Measurements from ENCODE around the gene HNRNPD. TPM values are rescaled to one million over a fixed set of nuclear protein-coding genes. Genes with fewer than 3 reads are reported as not detected.
"Not testable (repeated sequence)": the region's sequence is repeated elsewhere in the genome, so short reads cannot be mapped to it uniquely, and the experiment has no call there.

The HNRNPD gene
- total RNA-seq, 1 donor from 2014 or later, result 343 TPM

DNA sequence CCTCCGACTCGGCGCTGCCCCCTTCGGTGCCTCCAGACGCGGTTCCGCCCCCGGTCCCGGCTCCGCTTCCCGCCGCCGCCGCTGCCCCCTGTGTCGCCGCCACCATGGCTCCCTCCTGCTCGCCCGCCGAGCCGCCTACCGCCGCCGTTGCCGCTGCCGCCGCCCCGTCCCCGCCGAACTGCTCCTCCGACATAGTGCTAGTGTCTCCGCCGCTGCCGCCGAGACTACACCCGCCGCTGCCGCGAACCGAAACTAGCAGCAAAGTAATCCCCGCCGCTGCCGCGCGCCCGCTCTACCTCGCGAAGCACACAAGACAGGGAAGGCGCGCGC is 340 bp downstream of the HNRNPD start:
- intact Hi-C loops (cut with micrococcal nuclease), result loop anchor here (5.0 to 10.0 kb wide), 4 partner anchors 739 to 961 kb away; partner anchors contain the start of genes HPSE and PLAC8

DNA sequence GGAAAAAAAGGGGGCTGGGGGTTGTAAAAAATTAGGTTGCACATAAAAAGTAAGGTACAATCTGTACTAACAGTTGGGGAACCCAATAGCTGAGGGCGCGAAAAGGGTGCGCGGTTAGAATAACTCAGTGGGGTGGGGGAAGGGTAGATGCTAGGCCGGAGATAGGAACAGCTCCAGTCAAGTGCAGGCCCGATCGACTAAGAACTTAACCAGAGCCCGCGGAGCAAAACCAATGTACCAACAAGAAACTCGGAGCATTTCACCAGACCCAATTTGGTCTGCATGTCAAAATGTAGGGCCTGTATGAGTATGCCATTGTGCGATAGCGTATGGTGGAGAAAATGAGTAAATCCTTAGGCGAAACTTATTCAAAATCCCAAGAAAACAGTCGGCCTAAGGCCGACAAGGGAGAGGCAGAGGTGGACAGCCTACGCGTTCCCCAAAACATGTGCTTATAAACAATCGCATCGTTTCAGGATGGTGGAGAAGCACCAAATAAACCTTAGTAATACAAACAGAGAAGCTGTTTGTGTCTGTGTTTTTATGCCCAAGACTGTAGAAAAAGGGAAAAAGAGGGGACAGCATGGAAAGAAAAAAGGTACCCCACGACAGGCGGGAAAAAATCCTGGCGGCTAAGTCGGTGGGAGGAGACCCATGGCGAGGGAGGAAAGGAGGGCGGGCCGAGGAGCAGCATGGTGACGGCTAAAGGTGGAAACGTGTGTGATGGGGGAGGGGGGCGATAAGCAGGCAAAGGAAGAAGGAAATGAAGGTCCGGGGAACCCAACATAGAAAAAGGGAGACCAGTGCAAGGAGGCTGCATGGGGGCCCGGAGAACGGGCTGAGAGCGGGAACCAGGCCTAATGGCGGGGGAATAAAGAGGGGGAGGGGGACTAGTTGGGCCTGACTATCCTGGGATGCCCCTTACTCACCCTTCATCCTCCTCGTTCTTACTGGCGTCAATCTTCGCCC is 990 bp downstream of the HNRNPD start:
- intact Hi-C loops (cut with micrococcal nuclease), result loop anchor here (1.0 to 10.0 kb wide), 5 partner anchors 20 to 962 kb away; partner anchors contain the start of genes HPSE and PLAC8

DNA sequence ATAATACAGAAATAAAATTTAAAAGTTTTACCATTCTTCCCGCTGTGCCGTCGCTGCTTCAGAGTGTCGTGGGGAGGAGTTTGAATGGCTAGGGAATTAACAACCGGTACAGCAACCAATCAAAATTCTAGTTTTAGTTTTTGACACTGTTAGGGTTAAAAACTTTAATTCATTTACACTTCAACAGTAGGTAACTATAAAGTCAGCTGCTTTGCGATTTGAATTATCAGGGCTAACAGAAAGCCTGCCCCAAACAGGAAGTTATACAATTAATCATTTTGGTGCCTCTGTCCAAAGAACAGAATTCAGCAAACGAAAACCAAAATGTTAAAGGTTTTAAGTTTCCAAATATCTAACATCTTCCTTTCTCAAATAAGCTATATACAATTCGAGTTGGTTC is 2.3 kb downstream of the HNRNPD start:
- intact Hi-C loops (cut with micrococcal nuclease), result loop anchor here (1.0 to 10.0 kb wide), 5 partner anchors 11 to 963 kb away; partner anchors contain the start of genes HPSE and PLAC8

DNA sequence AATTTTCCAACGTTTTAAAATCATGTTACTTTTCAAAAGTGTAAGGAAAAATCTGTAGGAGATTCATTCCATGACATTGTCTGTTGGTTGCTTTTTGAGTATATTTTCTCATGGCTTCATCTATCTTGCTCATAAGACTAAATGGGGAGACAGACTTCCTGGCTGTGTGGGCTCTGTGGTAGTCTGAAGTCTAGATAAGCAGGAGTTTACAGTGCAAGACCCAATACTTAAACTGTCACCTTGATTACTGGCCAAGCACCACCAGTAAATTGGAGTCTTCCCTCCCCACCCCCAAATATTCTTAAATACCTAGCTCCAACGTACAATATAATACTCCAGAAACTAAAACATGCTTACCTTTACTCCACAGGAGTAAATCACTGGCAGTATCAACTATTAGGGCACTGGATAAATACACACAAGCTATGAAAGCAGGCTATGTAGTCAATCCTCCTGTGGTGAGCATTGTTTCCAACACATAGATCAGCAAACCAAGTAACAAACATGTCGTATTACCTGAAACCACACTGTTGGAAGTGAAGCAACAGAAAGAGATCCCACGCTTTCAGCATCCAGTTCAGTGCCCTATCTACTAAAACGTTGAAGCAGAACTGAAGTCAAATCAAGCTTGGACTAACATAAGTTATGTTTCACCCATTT is 6.2 kb downstream of the HNRNPD start:
- intact Hi-C loops (cut with micrococcal nuclease), result no loop called here

DNA sequence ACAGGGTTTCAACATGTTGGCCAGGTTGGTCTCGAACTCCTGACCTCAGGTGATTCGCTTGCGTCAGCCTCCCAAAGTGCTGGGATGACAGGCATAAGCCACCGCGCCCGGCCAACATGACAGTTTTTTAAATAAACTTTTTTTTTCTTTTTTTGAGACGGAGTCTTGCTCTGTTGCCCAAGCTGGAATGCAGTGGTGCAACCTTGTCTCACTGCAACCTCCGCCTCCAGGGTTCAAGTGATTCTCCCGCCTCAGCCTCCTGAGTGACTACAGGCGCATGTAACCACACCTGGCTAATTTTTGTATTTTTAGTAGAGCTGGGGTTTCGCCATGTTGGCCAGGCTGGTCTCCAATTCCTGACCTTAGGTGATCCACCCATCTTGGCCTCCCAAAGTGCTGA is 7.4 kb downstream of the HNRNPD start:
- intact Hi-C loops (cut with micrococcal nuclease), result not testable (repeated sequence)

DNA sequence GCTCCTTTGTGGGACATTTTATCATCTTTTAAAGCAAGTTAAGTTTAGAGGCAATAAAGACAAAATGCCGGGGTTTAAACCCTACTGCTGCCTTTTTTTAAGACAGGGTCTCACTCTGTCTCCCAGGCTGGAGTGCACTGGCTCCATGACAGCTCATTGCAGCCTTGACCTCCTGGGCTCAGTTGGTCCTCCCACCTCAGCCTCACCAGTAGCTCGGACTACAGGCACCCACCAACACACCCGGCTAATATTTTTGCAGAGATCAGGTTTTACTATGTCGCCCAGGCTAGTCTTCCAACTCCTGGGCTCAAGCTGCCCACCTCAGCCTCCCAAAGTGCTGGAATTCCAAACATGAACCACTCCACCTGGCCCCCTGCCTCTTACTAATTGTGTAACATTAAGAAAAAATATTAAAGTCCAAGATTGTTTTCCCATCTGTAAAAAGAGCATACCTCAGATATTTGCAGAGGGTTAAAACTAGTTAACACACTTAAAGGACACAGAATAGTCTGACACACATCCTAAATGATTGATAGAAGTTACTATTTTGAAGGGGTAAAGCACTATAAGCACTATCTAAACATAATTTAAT is 9.8 kb downstream of the HNRNPD start:
- intact Hi-C loops (cut with micrococcal nuclease), result loop anchor here (5.0 kb wide), 1 partner anchor 162 kb away; no protein-coding TSS in a partner anchor

DNA sequence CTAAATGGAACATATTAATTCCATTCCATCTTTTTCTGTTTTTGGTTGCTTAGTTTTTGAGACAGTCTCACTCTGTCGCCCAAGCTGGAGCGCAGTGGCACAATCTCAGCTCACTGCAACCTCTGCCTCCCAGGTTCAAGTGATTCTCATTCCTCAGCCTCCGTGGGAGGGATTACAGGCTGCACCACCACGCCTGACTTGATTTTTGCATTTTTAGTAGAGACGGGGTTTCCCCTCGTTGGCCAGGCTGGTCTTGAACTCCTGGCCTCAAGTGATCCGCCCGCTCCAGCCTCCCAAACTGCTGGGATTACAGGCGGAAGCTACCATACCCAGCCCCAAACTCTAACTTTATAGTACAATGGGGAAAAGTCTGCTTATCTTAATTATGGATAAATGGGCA is 11.2 kb downstream of the HNRNPD start:
- intact Hi-C loops (cut with micrococcal nuclease), result loop anchor here (5.0 kb wide), 1 partner anchor 160 kb away; no protein-coding TSS in a partner anchor

DNA sequence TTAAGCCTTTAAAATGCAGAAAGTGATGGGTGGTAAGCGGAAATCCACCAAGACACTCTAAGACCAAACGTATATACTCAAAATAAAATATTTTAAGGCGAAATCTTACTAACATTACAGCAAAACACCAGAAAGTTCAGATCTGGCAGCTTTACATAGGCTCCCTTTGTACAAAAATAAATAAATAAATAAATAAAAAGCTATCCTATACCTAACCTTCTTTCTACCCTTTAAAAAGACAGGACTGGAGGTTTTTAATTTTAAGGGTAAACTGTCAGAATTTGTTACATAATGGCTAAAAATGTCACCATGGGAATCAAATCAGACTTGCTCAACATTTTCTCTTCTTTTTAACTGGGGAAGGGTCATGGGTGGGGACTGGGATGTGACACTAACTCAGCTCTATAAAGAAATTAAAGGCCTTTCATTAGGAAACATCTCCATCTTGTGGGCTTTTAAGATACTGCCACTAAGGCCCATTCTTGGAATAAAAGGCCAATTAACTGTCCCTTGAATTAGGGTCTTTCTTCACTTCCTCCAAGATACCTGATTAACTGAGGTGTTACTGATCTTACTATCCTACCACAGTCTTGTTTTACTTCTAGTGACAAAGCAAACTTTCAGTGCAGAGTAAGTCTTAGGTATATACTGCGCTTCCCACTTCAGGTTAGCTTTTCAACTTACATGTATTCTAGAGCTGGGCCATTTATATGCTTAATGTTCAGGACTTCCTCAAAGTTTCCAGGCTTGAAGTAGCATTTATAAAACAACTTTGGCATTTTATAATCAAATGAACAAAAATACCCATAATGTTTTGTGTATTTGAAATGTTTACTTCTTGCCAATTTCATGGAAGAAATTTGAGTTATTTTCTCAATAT is 13.3 kb downstream of the HNRNPD start:
- intact Hi-C loops (cut with micrococcal nuclease), result loop anchor here (1.0 to 5.0 kb wide), 6 partner anchors 11 to 954 kb away; no protein-coding TSS in a partner anchor

DNA sequence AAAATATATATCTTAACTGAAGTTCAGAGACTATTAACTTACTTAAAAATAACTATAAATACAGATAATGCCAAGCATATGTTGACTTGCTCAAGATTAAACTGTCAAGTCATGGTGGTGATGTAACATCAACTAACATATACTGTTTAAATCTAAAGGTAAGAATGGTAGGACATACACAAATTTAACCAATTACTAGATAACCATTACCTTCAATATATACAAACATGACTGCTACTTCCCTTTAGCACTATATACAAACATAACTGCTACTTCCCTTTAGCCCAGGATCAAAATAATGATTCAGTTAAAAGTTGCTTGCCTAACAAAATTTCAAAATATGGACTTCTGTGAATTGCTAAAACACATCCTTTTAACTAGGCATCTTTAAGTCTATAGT is 14.9 kb downstream of the HNRNPD start:
- intact Hi-C loops (cut with micrococcal nuclease), result no loop called here

DNA sequence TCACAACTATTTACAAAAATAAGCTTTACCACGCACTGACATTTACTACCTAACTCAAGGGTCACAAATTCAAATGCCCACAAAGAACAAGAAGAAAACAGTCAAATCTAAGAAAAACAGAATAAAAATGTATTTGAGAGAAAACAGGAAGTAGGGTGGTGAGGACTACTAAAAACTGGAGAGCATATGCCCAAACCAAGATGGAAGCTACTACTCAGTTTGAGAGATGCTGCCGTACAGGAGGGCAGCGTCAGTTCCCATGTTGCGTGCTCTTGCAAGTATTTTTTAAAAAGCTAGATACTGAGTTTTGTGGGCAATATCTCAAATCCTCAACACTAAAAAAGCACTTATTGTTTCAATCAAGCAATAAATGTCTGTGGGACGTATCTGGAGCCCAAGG is 16.2 kb downstream of the HNRNPD start:
- intact Hi-C loops (cut with micrococcal nuclease), result no loop called here

DNA sequence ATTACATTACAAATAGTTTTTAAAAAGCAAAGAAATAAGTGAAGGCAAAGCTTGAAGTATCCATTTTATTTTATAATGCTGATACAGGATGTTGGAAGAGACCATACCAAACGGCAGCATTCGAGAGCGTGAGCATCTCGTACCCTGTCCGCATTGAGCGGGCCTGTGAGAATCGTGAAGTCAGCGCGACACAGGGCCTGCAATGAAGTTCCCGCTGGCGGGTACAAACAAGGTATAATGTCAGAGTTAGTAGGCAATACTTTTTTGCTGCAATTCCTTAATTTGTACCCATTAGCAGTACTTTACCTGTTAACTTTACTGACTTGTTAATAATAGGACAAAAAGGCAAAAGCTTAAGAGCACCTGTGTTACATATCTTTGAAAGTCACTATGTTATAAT is 19.0 kb downstream of the HNRNPD start:
- intact Hi-C loops (cut with micrococcal nuclease), result no loop called here

DNA sequence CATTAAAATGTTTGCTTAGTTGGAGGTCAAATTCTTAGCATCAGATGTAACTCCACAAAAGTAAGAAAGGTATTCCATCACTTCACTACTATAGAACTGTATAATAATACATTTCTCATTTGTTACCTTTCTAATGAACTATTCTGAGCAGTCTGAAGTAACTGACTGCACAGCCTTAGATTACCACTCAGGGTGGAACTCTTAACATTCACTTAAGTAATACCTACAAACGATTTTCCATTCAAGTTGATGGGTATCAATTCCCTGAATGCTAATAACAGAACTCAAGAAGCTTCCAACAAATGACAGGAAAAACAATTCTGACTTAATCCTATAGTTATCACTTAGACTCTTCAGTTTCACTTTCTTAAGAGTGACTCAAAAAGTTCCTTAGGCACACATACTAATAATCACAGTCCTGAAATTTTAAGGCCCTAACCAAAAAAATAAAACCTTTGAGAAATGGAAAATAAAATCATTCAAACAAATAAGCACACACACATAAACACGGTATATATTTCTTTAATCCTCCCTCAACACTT is 20.9 kb downstream of the HNRNPD start:
- intact Hi-C loops (cut with micrococcal nuclease), result loop anchor here (1.0 kb wide), 1 partner anchor 19 kb away; no protein-coding TSS in a partner anchor

DNA sequence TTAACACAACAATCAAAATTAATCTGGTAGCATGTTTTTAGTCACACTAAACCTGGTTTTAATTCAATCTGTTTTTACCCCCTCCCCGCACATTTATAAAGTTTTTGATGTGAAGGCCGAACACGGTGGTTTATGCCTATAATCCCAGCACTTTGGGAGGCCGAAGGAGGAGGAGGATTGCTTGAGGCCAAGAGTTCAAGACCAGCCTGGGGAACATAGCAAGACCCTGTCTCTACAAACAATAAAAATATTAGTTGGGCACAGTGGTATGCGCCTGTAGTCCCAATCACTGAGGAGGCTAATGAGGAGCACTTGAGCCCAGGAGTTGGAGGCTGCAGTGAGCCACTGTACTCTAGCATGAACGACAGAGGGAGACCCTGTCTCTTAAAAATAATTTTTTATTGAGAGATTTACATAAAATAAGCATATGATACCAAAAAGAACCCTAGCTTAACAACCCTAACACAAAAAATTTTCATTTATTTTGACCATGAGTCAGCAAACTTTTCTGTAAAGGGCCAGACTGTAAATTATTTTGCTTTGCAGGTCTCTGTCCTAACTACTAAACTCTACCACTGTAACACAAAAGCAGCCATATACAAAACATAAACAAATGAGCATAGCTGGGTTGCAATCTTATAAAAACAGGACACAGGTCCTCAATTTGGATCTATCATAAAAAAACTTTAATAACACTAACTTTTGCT is 21.5 kb downstream of the HNRNPD start:
- intact Hi-C loops (cut with micrococcal nuclease), result no loop called here

DNA sequence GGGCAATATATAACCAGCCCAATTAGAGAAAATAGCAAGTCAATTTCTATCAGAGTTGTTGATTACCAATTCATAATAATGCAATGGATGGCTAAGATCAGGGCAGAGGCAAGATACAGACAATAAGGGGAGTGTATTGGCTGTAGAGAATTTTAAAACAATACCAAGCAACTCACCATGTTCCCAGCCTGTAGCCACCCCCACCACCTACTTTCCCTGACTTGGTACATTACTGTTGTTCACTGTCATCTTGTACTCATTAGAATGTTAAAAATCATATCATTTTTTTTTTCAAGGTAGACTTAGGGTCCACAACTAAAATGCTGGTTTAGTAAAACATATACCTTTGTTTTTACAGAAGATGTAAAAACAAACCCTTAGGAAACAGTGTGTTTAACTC is 27.7 kb downstream of the HNRNPD start:
- intact Hi-C loops (cut with micrococcal nuclease), result no loop called here

DNA sequence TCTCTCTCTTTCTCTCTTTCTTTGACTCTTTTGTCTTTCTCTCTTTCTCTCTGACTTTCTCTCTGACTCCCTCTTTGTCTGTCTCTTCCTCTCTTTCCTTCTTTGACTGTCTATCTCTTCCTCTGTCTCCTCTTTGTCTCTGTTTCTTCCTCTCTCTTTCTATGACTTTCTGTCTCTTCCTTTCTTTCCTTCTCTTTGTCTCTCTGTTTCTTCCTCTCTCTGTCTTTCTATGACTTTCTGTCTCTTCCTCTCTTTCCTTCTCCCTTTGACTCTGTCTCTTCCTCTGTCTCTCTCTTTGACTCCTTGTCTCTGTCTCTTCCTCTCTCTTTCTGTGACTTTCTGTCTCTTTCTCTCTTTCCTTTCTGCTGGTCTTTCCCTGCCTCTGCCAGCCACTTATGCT is 38.7 kb downstream of the HNRNPD start:
- intact Hi-C loops (cut with micrococcal nuclease), result no loop called here

DNA sequence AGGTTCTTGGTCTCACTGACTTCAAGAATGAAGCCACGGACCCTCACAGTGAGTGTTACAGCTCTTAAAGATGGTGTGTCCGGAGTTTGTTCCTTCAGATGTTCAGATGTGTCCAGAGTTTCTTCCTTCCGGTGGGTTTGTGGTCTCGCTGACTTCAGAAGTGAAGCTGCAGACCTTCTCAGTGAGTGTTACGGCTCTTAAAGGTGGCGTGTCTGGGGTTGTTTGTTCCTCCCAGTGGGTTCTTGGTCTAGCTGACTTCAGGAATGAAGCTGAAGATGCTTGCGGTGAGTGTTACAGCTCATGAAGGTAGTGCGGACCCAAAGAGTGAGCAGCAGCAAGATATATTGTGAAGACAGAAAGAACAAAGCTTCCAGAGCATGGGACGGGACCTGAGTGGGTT is 40.1 kb downstream of the HNRNPD start:
- intact Hi-C loops (cut with micrococcal nuclease), result not testable (repeated sequence)

DNA sequence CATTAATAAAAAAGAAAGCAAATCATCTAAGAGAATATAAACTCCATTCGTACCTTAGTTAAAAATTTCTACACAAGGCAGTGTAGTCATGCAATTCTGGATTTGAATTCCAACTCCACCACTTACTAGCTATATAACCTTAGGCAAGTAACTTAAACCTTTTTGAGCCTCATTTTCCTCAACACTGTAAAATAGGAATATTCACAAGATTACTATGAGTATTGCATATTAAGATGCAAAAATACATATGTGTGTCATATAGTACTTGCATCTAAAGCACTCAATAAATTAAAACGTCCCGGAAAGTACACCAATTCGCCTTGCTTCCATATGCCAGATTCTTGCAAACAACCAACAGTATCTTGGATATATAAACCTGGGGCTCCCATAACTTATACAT is 42.0 kb downstream of the HNRNPD start:
- intact Hi-C loops (cut with micrococcal nuclease), result no loop called here

DNA sequence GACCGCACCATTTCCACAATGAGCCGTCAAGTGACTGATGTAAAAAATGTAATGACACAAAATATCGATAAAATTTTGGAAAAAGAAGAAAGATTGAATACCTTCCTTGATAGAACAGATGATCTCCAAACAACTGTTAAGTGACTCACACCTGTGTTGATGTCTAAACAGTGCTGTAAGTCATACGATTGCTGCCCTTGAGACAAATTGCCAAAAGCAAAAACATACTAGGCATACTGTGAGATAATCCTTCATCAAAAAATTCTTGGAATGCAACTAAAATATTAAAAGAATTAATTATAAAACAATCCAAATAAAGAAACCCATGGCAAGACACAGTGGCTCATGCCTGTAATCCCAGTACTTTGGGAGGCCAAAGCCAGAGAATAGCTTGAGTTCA is 53.4 kb downstream of the HNRNPD start:
- intact Hi-C loops (cut with micrococcal nuclease), result no loop called here

DNA sequence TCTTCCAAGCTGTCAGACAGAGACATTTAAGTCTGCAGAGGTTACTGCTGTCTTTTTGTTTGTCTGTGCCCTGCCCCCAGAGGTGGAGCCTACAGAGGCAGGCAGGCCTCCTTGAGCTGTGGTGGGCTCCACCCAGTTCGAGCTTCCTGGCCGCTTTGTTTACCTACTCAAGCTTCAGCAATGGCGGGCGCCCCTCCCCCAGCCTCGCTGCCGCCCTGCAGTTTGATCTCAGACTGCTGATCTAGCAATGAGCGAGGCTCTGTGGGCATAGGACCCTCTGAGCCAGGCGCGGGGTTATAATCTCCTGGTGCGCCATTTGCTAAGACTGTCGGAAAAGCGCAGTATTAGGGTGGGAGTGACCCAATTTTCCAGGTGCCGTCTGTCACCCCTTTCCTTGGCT is 70.7 kb downstream of the HNRNPD start:
- intact Hi-C loops (cut with micrococcal nuclease), result not testable (repeated sequence)
